ENCODE measurements around the gene USP33. TPM values are rescaled to one million over a fixed set of nuclear protein-coding genes. Genes with fewer than 3 reads are reported as not detected.
A peak's percentile ranks its signal among the peaks of the same experiment; 100 is the strongest.
"Not testable (repeated sequence)": the region's sequence is repeated elsewhere in the genome, so short reads cannot be mapped to it uniquely, and the experiment has no call there.

The USP33 gene
- total RNA-seq, 4 donors from 2014 or later, result 87.9 to 108 (median 88.7) TPM

- Histone ChIP-seq H3K36me3 (no peaks in the 10 kb centered on the region), H3K27me3 (no peaks in the 10 kb centered on the region), H3K4me3 (no peak overlapping the region), H3K4me1 (peaks cover 3 to 58% (median 15%) of the 10 kb centered on the region in 4 donors), H3K27ac (peak overlapping the region in 3 of 4 donors; percentile 14 to 96 (median 90)), H3K9me3 (no peaks in the 10 kb centered on the region)
- DNase-seq (ENCODE audit: low spot score in 2 of 2), result no peak
- TF ChIP-seq POLR2A (IDR thresholded peaks at IDR 0.05) (no peak), EP300 (IDR thresholded peaks at IDR 0.05) (no peak)
- TF ChIP-seq, protein P1, sequence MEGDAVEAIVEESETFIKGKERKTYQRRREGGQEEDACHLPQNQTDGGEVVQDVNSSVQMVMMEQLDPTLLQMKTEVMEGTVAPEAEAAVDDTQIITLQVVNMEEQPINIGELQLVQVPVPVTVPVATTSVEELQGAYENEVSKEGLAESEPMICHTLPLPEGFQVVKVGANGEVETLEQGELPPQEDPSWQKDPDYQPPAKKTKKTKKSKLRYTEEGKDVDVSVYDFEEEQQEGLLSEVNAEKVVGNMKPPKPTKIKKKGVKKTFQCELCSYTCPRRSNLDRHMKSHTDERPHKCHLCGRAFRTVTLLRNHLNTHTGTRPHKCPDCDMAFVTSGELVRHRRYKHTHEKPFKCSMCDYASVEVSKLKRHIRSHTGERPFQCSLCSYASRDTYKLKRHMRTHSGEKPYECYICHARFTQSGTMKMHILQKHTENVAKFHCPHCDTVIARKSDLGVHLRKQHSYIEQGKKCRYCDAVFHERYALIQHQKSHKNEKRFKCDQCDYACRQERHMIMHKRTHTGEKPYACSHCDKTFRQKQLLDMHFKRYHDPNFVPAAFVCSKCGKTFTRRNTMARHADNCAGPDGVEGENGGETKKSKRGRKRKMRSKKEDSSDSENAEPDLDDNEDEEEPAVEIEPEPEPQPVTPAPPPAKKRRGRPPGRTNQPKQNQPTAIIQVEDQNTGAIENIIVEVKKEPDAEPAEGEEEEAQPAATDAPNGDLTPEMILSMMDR (IDR thresholded peaks at IDR 0.05), result no peak
- WGBS, 2 donors, result 26 to 38% methylated on average over 1 of the region's 1 CpG
Observed at GRCh38 chr1:77757066-77757584, 2.5 kb downstream of the USP33 start.

GRCh38 chr1:77756052-77756754 is 3.4 kb downstream of the USP33 start:
- no peak for DNase-seq (ENCODE audit: low spot score in 2 of 2)
- Histone ChIP-seq H3K27ac (peak overlapping the region in 2 of 4 donors; percentile 90 to 96), H3K4me3 (no peak overlapping the region), H3K4me1 (peaks cover 3 to 61% (median 15%) of the 10 kb centered on the region in 4 donors), H3K36me3 (no peaks in the 10 kb centered on the region), H3K9me3 (no peaks in the 10 kb centered on the region), H3K27me3 (no peaks in the 10 kb centered on the region)
- TF ChIP-seq EP300 (IDR thresholded peaks at IDR 0.05) (no peak), POLR2A (IDR thresholded peaks at IDR 0.05) (no peak)
- TF ChIP-seq, protein P1 (IDR thresholded peaks at IDR 0.05), result no peak
- 84 to 92% methylated on average over 1 of the region's 1 CpG for WGBS, 2 donors

DNA sequence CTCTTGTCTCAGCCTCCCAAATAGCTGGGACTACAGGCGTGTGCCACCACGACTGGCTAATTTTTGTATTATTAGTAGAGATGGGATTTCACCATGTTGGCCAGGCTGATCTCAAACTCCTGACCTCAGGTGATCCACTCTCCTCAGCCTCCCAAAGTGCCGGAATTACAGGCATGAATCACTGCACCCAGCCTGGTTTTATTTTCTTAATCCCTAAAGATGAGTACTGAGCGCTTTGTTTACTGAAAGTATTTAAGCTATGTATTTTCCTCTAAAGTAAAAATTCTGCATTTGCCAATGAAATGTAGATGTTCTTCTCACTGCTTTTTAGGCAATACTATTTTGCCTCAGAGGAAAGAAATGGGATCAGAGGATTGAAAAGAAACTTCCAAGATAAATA is 10.2 kb downstream of the USP33 start:
- not testable (repeated sequence) for H3K27ac ChIP-seq; H3K9me3 ChIP-seq; H3K27me3 ChIP-seq; H3K36me3 ChIP-seq; H3K4me3 ChIP-seq; DNase-seq (ENCODE audit: low spot score in 2 of 2)
- peaks cover 0 to 40% (median 7%) of the 10 kb centered on the region in 4 donors for H3K4me1 ChIP-seq
- WGBS, 2 donors, result 94 to 96% methylated on average over 4 of the region's 4 CpGs

DNA sequence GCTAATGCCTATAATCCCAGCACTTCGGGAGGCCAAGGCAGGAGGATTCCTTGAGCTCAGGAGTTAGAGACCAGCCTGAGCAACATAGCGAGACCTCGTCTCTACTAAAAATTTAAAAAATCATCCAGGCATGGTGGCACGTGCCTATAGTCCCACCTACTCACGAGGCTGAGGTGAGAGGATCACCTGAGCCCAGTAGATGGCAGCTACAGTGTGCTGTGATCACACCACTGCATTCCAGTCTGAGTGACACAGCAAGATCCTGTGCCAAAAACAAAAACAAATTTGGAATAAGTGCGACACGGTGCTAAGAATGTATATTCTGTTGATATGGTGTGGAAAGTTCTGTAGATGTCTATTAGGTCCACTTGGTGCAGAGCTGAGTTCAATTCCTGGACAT is 15.1 kb downstream of the USP33 start:
- no peaks in the 10 kb centered on the region for H3K27me3 ChIP-seq
- no peak for DNase-seq (ENCODE audit: low spot score in 2 of 2)
- H3K36me3 ChIP-seq, result peaks cover 0 to 12% (median 0%) of the 10 kb centered on the region in 3 donors
- TF ChIP-seq EP300 (IDR thresholded peaks at IDR 0.05), result no peak
- TF ChIP-seq, protein P1 (IDR thresholded peaks at IDR 0.05), result no peak
- no peak for TF ChIP-seq POLR2A (IDR thresholded peaks at IDR 0.05)
- no peaks in the 10 kb centered on the region for H3K9me3 ChIP-seq
- no peak overlapping the region for H3K4me3 ChIP-seq
- 86 to 90% methylated on average over 7 of the region's 7 CpGs for WGBS, 2 donors
- no peak overlapping the region for H3K27ac ChIP-seq
- H3K4me1 ChIP-seq, result peaks cover 0 to 30% (median 7%) of the 10 kb centered on the region in 4 donors

DNA sequence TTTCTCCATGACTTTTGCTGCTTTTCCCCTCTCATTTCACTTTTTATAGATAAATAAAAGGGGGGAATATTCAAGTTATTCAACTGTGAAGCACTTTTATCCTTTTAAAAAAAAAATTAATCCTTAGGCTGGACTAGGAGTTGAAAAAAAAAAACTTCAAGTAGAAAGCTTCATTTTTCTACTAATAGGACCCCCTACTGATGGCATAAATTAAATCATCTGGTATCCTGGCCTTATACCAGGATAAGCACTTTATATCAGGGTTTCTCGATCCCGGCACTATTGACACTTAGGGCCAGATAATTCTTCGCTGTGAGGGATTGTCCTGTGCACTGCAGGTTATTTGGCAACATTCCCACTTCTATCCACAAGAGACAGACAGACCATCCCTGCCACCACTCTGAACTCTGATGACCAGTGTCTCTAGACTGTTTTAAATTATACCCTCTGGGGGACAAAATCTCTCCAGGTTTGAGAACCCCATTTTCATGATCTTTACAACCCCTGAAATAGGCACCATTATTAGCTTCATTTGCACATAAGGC is 17.6 kb downstream of the USP33 start:
- H3K27ac ChIP-seq, result no peak overlapping the region
- TF ChIP-seq EP300 (IDR thresholded peaks at IDR 0.05), result no peak
- 91 to 98% methylated on average over 3 of the region's 3 CpGs for WGBS, 2 donors

DNA sequence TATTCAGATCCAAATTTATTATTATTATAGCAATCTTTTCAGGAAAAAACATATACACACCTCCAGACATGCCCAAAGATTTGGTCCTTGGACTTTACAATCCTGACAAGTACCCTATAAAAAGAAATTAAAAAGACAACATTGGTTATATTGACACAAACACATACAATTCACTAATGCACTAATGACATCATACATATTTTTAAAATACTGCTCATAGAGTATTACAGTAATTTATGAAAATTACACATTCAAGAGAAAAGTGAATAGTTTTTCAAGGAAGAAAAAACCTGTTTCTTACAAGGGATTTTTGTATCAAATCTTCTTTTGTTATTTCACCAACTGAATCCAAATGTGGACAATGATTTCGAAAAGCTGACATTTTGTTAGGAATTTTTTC is 18.3 kb downstream of the USP33 start:
- Histone ChIP-seq H3K27me3 (no peaks in the 10 kb centered on the region), H3K27ac (no peak overlapping the region), H3K9me3 (no peaks in the 10 kb centered on the region), H3K4me1 (peaks cover 0 to 15% (median 0%) of the 10 kb centered on the region in 4 donors), H3K4me3 (no peak overlapping the region), H3K36me3 (peaks cover 0 to 31% (median 6%) of the 10 kb centered on the region in 3 donors)
- 62 to 63% methylated on average over 1 of the region's 1 CpG for WGBS, 2 donors
- no peak for TF ChIP-seq POLR2A (IDR thresholded peaks at IDR 0.05)
- TF ChIP-seq, protein P1 (IDR thresholded peaks at IDR 0.05), result no peak
- no peak for DNase-seq (ENCODE audit: low spot score in 2 of 2)

More for the DNA sequence above, 17.6 kb downstream of the USP33 start:
- no peak for DNase-seq (ENCODE audit: low spot score in 2 of 2)
- H3K36me3 ChIP-seq, result peaks cover 0 to 26% (median 6%) of the 10 kb centered on the region in 3 donors
- H3K27me3 ChIP-seq, result no peaks in the 10 kb centered on the region
- H3K4me3 ChIP-seq, result no peak overlapping the region
- peaks cover 0 to 15% (median 0%) of the 10 kb centered on the region in 4 donors for H3K4me1 ChIP-seq
- no peaks in the 10 kb centered on the region for H3K9me3 ChIP-seq
